HG03159 (cell line): Measurements from ENCODE around the gene COPS9.

Experiments
- ATAC-seq: cut with Tn5 transposase; IDR thresholded peaks from one replicate; pipeline ENCODE4 v1.9.1; 2021; ENCODE audit warnings: mild to moderate bottlenecking, moderate library complexity; ENCODE audit not compliant: unreplicated experiment

COPS9 gene

GRCh38 chr2:240136013-240136670 is at the start of gene COPS9:
TSS of gene COPS9 (minus strand) at chr2:240136305. CDS start at chr2:240136284, 21 bp downstream.
- ATAC-seq, result peak; percentile 90

- no peak for ATAC-seq
These were observed 48.6 kb upstream of the COPS9 start for GRCh38 chr2:240184656-240185055.

- ATAC-seq, result no peak
These were observed 47.9 kb upstream of the COPS9 start for GRCh38 chr2:240183875-240184590.

GRCh38 chr2:240183006-240183874 is 47.1 kb upstream of the COPS9 start:
- ATAC-seq, result no peak

GRCh38 chr2:240182476-240182875 is 46.4 kb upstream of the COPS9 start:
- no peak for ATAC-seq

GRCh38 chr2:240182001-240182400 is 45.9 kb upstream of the COPS9 start:
- ATAC-seq, result no peak

GRCh38 chr2:240179941-240180666 is 44.0 kb upstream of the COPS9 start:
- no peak for ATAC-seq

- no peak for ATAC-seq
These were observed 43.2 kb upstream of the COPS9 start for GRCh38 chr2:240179186-240179815.

- ATAC-seq, result no peak
These were observed 42.5 kb upstream of the COPS9 start for GRCh38 chr2:240178564-240178963.

GRCh38 chr2:240174496-240174895 is 38.4 kb upstream of the COPS9 start:
- no peak for ATAC-seq

- ATAC-seq, result no peak
These were observed 36.2 kb upstream of the COPS9 start for GRCh38 chr2:240172071-240172895.

- no peak for ATAC-seq
These were observed 34.8 kb upstream of the COPS9 start for GRCh38 chr2:240170883-240171282.

GRCh38 chr2:240170354-240170735 is 34.2 kb upstream of the COPS9 start:
- no peak for ATAC-seq

- no peak for ATAC-seq
These were observed 33.6 kb upstream of the COPS9 start for GRCh38 chr2:240169486-240170353.

GRCh38 chr2:240168546-240169361 is 32.6 kb upstream of the COPS9 start:
- ATAC-seq, result no peak

GRCh38 chr2:240168041-240168440 is 31.9 kb upstream of the COPS9 start:
- no peak for ATAC-seq

- no peak for ATAC-seq
These were observed 31.4 kb upstream of the COPS9 start for GRCh38 chr2:240167588-240167880.
